GM23338 (cell line): Measurements from ENCODE around the gene UBE3C. TPM values are rescaled to one million over a fixed set of nuclear protein-coding genes. Genes with fewer than 3 reads are reported as not detected.

ENCODE experiments used
- ATAC-seq: fragments of 200-7000 bp; cut with Tn5 transposase; 3 replicates; pipeline ENCODE4 v1.9.1; 2020
- DNase-seq: peaks from one replicate; pipeline ENCODE4 v3.0.0-alpha.2; 2015; ENCODE audit warnings: low spot score
- H2AFZ ChIP-seq: fragments of 200-600 bp; sonication (generic); 2 replicates; pipeline ENCODE4 v1.8.0; 2016; ENCODE audit warnings: antibody characterized with exemption, mild to moderate bottlenecking, moderate library complexity
- H3F3A ChIP-seq: fragments of 200-600 bp; sonication (generic); replicated peaks from 2 replicates; pipeline ENCODE4 v1.8.0; 2017; ENCODE audit warnings: antibody characterized with exemption, mixed run types, low read depth
- H3K27ac ChIP-seq: fragments of 200-600 bp; sonication (generic); 2 replicates; pipeline ENCODE4 v1.6.1; 2016; ENCODE audit warnings: low read depth
- H3K27me3 ChIP-seq: fragments of 200-600 bp; sonication (generic); 2 replicates; pipeline ENCODE4 v1.8.0; 2016; ENCODE audit warnings: mild to moderate bottlenecking, mixed run types, moderate library complexity; ENCODE audit not compliant: insufficient read depth
- H3K36me3 ChIP-seq: fragments of 200-600 bp; sonication (generic); 2 replicates; pipeline ENCODE4 v1.8.0; 2016; ENCODE audit warnings: mild to moderate bottlenecking; ENCODE audit not compliant: insufficient read depth
- H3K4me1 ChIP-seq: fragments of 200-600 bp; sonication (generic); 2 replicates; pipeline ENCODE4 v1.8.0; 2016; ENCODE audit warnings: mild to moderate bottlenecking, moderate library complexity; ENCODE audit not compliant: insufficient read depth
- H3K4me2 ChIP-seq: fragments of 200-600 bp; sonication (generic); 2 replicates; pipeline ENCODE4 v1.7.1; 2017; ENCODE audit warnings: mixed run types
- H3K4me3 ChIP-seq: fragments of 200-600 bp; sonication (generic); 2 replicates; pipeline ENCODE4 v1.6.1; 2016; ENCODE audit warnings: mixed run types
- H3K79me2 ChIP-seq: fragments of 200-600 bp; sonication (generic); replicated peaks from 2 replicates; pipeline ENCODE4 v1.8.0; 2017; ENCODE audit warnings: mild to moderate bottlenecking; ENCODE audit not compliant: insufficient read depth
- H3K9me2 ChIP-seq: fragments of 200-600 bp; sonication (generic); 2 replicates; pipeline ENCODE4 v1.8.0; 2017; ENCODE audit not compliant: insufficient read depth
- H4K20me1 ChIP-seq: fragments of 200-600 bp; sonication (generic); replicated peaks from 2 replicates; pipeline ENCODE4 v1.8.0; 2017; ENCODE audit warnings: mild to moderate bottlenecking; ENCODE audit not compliant: insufficient read depth
- H3K27ac Mint-ChIP-seq: 2 replicates; pipeline ENCODE4 v1.8.0; 2020; ENCODE audit warnings: inconsistent platforms, mild to moderate bottlenecking, moderate library complexity, mixed read lengths
- H3K27me3 Mint-ChIP-seq: 3 replicates; pipeline ENCODE4 v1.8.0; 2022; ENCODE audit warnings: low read depth, mild to moderate bottlenecking, moderate library complexity, mixed read lengths, inconsistent platforms; ENCODE audit not compliant: insufficient read depth, poor library complexity
- H3K36me3 Mint-ChIP-seq: 3 replicates; pipeline ENCODE4 v1.8.0; 2021; ENCODE audit warnings: low read depth, mild to moderate bottlenecking, inconsistent platforms, moderate library complexity, mixed read lengths
- H3K4me1 Mint-ChIP-seq: 3 replicates; pipeline ENCODE4 v1.8.0; 2020; ENCODE audit warnings: mild to moderate bottlenecking, inconsistent platforms, mixed read lengths
- H3K4me3 Mint-ChIP-seq: 3 replicates; pipeline ENCODE4 v1.8.0; 2021; ENCODE audit warnings: moderate library complexity, mild to moderate bottlenecking, inconsistent platforms, mixed read lengths
- H3K9me3 Mint-ChIP-seq: 3 replicates; pipeline ENCODE4 v1.8.0; 2020; ENCODE audit warnings: moderate library complexity, mild to moderate bottlenecking, inconsistent platforms, mixed read lengths
- CREB1 ChIP-seq: fragments of 250-450 bp; sonication (Bioruptor Pico); IDR thresholded peaks from 2 replicates; pipeline ENCODE4 v1.5.0; 2020; ENCODE audit warnings: low read depth, mild to moderate bottlenecking, moderate library complexity
- EZH2 ChIP-seq: fragments of 200-600 bp; sonication (generic); IDR thresholded peaks from one replicate; pipeline ENCODE4 v1.8.0; 2017; ENCODE audit warnings: antibody characterized with exemption, mild to moderate bottlenecking, low read depth; ENCODE audit not compliant: unreplicated experiment
- POLR2AphosphoS5 ChIP-seq: IDR thresholded peaks from 2 replicates; pipeline ENCODE4 v1.6.1; 2016; ENCODE audit warnings: antibody characterized with exemption, low read depth
- STAT1 ChIP-seq: IDR thresholded peaks from one replicate; pipeline ENCODE4 v1.6.1; 2016; ENCODE audit warnings: antibody characterized with exemption; ENCODE audit not compliant: unreplicated experiment
- ZNF331 ChIP-seq: fragments of 250-450 bp; sonication (Bioruptor Pico); IDR thresholded peaks from 2 replicates; pipeline ENCODE4 v1.5.0; 2020; ENCODE audit warnings: low read depth, mild to moderate bottlenecking, moderate library complexity
- polyA plus RNA-seq: library from polyadenylated mRNA; unstranded; fragments of >200 nt; fragmentation: Nextera tagmentation; extraction: Ambion mirVana; gene quantifications from 2 replicates; pipeline ENCODE4 v1.2.1, GENCODE V29; 2016
- total RNA-seq: library from RNA; depleted of rRNA; stranded (reverse); fragments of >200 nt; shearing (Covaris generic); gene quantifications from 2 replicates; pipeline ENCODE4 v1.2.3, GENCODE V29; 2014
- TF ChIP-seq, protein P1 (sequence below): IDR thresholded peaks from 2 replicates; pipeline ENCODE4 v1.6.1; 2016; ENCODE audit warnings: antibody characterized with exemption
- TF ChIP-seq, protein P2 (sequence below), 2 experiments: fragments of 200-600 bp in 1 of 2; sonication (generic) in 1 of 2; conservative IDR thresholded peaks; 2 replicates each; pipeline versions ENCODE4 v1.5.1 to v1.6.1; 2016 to 2017; ENCODE audit warnings: antibody characterized with exemption in 2 of 2, low read depth in 2 of 2, mild to moderate bottlenecking in 2 of 2, moderate library complexity in 1 of 2

The UBE3C gene
- total and polyA plus RNA-seq, 2 experiments from 2014 or later = 16.8 to 76.9 TPM

DNA sequence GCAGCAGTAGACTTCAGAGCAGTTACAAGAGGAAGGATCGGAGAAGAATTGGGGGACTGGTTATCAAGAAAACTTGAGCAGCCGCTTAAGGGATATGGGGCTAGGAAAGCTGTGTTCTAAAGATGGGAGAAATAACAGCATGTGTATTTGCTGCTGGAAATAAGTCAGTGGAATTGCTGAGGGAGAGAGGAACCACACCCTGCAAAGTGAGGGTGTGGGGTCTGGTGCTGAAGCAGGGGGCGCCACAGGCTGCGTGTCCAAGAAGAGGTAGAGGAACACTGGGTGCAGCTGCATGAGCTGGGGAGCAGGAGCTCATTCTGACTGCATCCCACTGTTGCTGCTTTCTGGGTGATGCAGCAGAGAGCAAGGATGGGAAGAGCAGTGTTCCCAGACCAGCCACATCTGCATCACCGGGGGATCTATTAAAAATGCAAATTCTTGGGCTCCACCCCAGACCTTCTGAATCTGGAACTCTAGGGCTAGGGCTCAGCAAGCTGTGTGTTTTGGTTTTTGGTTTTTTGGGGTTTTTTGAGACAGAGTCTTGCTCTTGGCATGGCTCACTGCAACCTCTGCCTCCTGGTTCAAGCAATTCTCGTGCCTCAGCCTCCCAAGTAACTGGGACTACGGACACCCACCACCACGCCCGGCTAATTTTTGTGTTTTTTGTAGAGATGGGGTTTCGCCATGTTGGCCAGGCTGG is 101.0 kb downstream of the UBE3C start (continued):
- TF ChIP-seq STAT1 (no peak), POLR2AphosphoS5 (no peak)
- TF ChIP-seq, protein P1, sequence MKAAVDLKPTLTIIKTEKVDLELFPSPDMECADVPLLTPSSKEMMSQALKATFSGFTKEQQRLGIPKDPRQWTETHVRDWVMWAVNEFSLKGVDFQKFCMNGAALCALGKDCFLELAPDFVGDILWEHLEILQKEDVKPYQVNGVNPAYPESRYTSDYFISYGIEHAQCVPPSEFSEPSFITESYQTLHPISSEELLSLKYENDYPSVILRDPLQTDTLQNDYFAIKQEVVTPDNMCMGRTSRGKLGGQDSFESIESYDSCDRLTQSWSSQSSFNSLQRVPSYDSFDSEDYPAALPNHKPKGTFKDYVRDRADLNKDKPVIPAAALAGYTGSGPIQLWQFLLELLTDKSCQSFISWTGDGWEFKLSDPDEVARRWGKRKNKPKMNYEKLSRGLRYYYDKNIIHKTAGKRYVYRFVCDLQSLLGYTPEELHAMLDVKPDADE = no peak

- Mint-ChIP-seq H3K4me3 (no peak overlapping the region), H3K36me3 (peaks cover 37% of the 10 kb centered on the region), H3K27ac (no peak overlapping the region), H3K27me3 (peaks cover 9% of the 10 kb centered on the region), H3K4me1 (peaks cover 6% of the 10 kb centered on the region; the same call in 1 of the 3 replicates), H3K9me3 (no peaks in the 10 kb centered on the region; the same call in 2 of the 3 replicates)
- no peak for ATAC-seq
- Histone ChIP-seq H2AFZ (no peak overlapping the region), H3K27ac (peak overlapping the region; percentile 64; the same call in 1 of the 2 replicates), H3K4me2 (no peak overlapping the region), H4K20me1 (peaks cover 16% of the 10 kb centered on the region; the same call in 1 of the 2 replicates), H3K79me2 (no peaks in the 10 kb centered on the region), H3K36me3 (no peaks in the 10 kb centered on the region; the same call in 1 of the 2 replicates), H3K4me3 (no peak overlapping the region), H3K4me1 (no peaks in the 10 kb centered on the region), H3K9me2 (no peaks in the 10 kb centered on the region), H3K27me3 (no peaks in the 10 kb centered on the region), H3F3A (peaks cover 32% of the 10 kb centered on the region)
- DNase-seq = no peak
- no peak for TF ChIP-seq ZNF331 (CRISPR knock-in tag)
- TF ChIP-seq CREB1 (CRISPR knock-in tag) = no peak
- no peak for TF ChIP-seq EZH2
Observed at GRCh38 chr7:157241631-157242030, 102.9 kb downstream of the UBE3C start.

DNA sequence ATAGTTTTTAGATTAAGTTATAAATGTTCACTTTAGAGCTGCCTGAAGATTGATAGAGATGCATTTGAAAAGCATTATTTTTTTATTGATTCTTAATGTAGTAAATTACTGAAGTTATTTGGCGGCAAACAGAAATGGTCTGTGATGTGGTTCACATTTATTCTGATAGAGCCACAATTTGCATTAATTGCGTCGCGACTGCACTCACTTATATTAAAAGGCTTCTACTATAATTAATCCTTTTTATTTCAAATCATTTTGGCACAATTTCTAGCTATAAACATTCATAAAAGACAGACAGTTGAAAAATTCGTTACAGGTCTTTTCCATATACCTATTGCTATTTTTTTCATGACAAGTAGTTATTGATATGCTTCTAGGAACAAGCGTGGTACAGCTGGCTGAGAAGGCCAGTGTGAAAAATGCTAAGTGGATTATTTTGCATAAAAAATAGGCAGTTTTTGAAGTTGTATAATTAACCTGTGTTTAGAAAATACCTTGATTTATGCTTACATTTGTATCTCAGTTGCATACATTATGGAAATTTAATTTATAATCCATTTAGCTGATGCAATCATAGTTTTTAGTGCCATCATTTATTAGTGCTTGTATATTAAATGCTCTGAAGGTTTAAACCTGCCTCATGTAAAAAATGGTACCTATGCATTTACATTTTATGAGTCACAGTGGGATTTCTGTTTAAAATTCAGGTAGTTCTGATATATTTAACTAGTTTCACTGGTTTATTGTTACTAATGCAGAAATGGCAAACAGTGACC is 106.0 kb downstream of the UBE3C start:
- Histone ChIP-seq H2AFZ (no peak overlapping the region), H4K20me1 (peaks cover 13% of the 10 kb centered on the region; the same call in 1 of the 2 replicates), H3K36me3 (peaks cover 8% of the 10 kb centered on the region; the same call in 1 of the 2 replicates), H3K4me1 (no peaks in the 10 kb centered on the region), H3K4me3 (no peak overlapping the region), H3K27me3 (no peaks in the 10 kb centered on the region), H3K9me2 (no peaks in the 10 kb centered on the region), H3K4me2 (no peak overlapping the region), H3K79me2 (no peaks in the 10 kb centered on the region), H3F3A (peaks cover 25% of the 10 kb centered on the region), H3K27ac (no peak overlapping the region)
- TF ChIP-seq, protein P2, sequence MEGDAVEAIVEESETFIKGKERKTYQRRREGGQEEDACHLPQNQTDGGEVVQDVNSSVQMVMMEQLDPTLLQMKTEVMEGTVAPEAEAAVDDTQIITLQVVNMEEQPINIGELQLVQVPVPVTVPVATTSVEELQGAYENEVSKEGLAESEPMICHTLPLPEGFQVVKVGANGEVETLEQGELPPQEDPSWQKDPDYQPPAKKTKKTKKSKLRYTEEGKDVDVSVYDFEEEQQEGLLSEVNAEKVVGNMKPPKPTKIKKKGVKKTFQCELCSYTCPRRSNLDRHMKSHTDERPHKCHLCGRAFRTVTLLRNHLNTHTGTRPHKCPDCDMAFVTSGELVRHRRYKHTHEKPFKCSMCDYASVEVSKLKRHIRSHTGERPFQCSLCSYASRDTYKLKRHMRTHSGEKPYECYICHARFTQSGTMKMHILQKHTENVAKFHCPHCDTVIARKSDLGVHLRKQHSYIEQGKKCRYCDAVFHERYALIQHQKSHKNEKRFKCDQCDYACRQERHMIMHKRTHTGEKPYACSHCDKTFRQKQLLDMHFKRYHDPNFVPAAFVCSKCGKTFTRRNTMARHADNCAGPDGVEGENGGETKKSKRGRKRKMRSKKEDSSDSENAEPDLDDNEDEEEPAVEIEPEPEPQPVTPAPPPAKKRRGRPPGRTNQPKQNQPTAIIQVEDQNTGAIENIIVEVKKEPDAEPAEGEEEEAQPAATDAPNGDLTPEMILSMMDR (conservative IDR thresholded peaks at IDR 0.05; ENCODE audit: low read depth in 2 of 2) = no peak
- H3K27ac Mint-ChIP-seq = no peak overlapping the region
- peaks cover 9% of the 10 kb centered on the region for H3K27me3 Mint-ChIP-seq
- no peak for ATAC-seq
- H3K36me3 Mint-ChIP-seq = peaks cover 30% of the 10 kb centered on the region
- no peak overlapping the region for H3K4me3 Mint-ChIP-seq
- DNase-seq = no peak
- H3K9me3 Mint-ChIP-seq = no peaks in the 10 kb centered on the region; the same call in 2 of the 3 replicates
- H3K4me1 Mint-ChIP-seq = no peaks in the 10 kb centered on the region
